Activated CD4-positive, alpha-beta T cell treated with anti-CD3 and anti-CD28 coated beads for 36 hours (primary cell): ENCODE measurements around the gene HYAL3. TPM values are rescaled to one million over a fixed set of nuclear protein-coding genes. Genes with fewer than 3 reads are reported as not detected.

Experiments
- ATAC-seq: fragments of 200-7000 bp; cut with Tn5 transposase; one replicate; pipeline ENCODE4 v1.10.0; 2021; ENCODE audit warnings: mild to moderate bottlenecking, moderate library complexity
- CTCF ChIA-PET: fragments of 350-600 bp; sonication (Branson Sonifier 250); formaldehyde crosslinking; loops from one replicate; lab custom pipeline; 2021; ENCODE audit warnings: antibody characterized with exemption; lab: Charles Lee
- POLR2A ChIA-PET: fragments of 350-600 bp; sonication (Branson Sonifier 250); formaldehyde crosslinking; loops from one replicate; lab custom pipeline; 2021; ENCODE audit warnings: antibody characterized with exemption, inconsistent platforms; lab: Charles Lee
- DNase-seq: peaks from one replicate; pipeline ENCODE4 v3.0.0-alpha.2; 2020
- H3K27ac Mint-ChIP-seq: one replicate; pipeline ENCODE4 v1.8.0; 2021; ENCODE audit warnings: mixed read lengths
- H3K27me3 Mint-ChIP-seq: one replicate; pipeline ENCODE4 v1.8.0; 2021; ENCODE audit warnings: mixed read lengths
- H3K36me3 Mint-ChIP-seq: one replicate; pipeline ENCODE4 v1.8.0; 2021; ENCODE audit warnings: low read depth, mixed read lengths
- H3K4me1 Mint-ChIP-seq: one replicate; pipeline ENCODE4 v1.8.0; 2021; ENCODE audit warnings: mixed read lengths
- H3K4me3 Mint-ChIP-seq: one replicate; pipeline ENCODE4 v1.8.0; 2021; ENCODE audit warnings: mild to moderate bottlenecking, moderate library complexity, mixed read lengths
- H3K9me3 Mint-ChIP-seq: one replicate; pipeline ENCODE4 v1.8.0; 2021; ENCODE audit warnings: low read depth, mixed read lengths
- intact Hi-C, 2 experiments: fragments of 100-400 bp; cut with DNase I in 1 of 2; cut with micrococcal nuclease in 1 of 2; formaldehyde crosslinking; loops; one replicate each; pipeline versions ENCODE4 v1.14.2 to v1.15.1; 2022 to 2024; cut with DNase I, micrococcal nuclease
- total RNA-seq, 2 experiments: library from RNA; stranded (reverse); gene quantifications; one replicate each; pipeline ENCODE4 v1.2.3, GENCODE V29; 2021

The HYAL3 gene
- total RNA-seq, 2 experiments from 2014 or later = 4.5 to 5.4 TPM

DNA sequence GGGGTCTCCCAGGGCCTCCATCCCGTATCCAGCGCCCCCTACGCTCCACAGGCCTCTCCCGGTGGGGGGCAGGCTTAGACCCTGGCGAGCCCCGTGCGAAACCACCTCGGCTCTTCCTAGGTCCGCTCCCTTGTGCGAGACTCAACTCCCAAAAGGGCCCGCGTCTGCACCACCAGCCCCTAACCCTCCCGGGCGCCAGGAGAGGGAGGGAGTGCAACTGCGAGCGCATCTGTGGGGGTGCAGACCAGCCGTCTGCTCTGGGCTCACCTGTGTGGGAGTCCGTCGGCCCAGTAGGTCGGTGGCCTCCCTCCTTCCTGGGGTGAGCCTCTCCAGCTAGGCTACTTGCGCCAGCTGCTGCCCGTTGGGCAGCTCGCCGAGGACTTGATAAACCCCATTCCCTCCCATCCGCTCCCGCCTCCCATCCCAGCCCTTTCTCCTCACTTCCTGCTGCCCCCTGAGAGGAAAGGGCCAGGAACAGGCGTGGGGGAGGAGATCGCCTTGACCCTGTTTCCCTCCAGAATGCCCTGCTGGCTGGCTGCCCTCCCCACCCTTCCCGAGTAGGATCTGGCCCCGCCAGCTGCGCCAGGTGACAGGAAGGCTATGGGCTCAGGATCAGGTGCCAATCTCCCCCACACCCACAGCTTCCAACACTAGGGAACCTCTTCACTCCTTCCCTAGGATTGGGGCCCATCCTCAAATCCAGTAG, 23.3 kb upstream of the HYAL3 start, which contains the start of gene HYAL2:
Gene HYAL2, minus strand, starts transcription at position 360 of the 706 bp plus-strand sequence. CDS start 2,256 bp downstream, outside the sequence.
- ChIA-PET CTCF (interaction anchor here (0.7 to 3.4 kb wide), 4 partner anchors 9 to 59 kb away, joined by 3 to 27 read pairs (median 6); partner anchors contain the start of gene IFRD2), POLR2A (interaction anchor here (1.0 kb wide), 1 partner anchor 23 kb away, joined by 3 read pairs; the partner anchor contains the start of genes HYAL3 and NAA80)
- intact Hi-C loops = loop anchor here in 1 of 2 experiments (10.0 kb wide), 1 partner anchor 48 kb away; the partner anchor contains the start of gene LSMEM2
- Mint-ChIP-seq H3K27me3 (no peaks in the 10 kb centered on the region), H3K4me1 (peaks cover 36% of the 10 kb centered on the region), H3K27ac (peak within 1 kb of the TSS; percentile 85), H3K36me3 (no peaks in the 10 kb centered on the region), H3K4me3 (peak within 1 kb of the TSS; percentile 70), H3K9me3 (no peaks in the 10 kb centered on the region)
- DNase-seq (no peak), ATAC-seq (no peak)

GRCh38 chr3:50322115-50322385, 22.8 kb upstream of the HYAL3 start:
- Mint-ChIP-seq H3K36me3 (no peaks in the 10 kb centered on the region), H3K4me1 (peaks cover 37% of the 10 kb centered on the region), H3K4me3 (peak overlapping the region; percentile 70), H3K9me3 (no peaks in the 10 kb centered on the region), H3K27ac (no peak overlapping the region), H3K27me3 (no peaks in the 10 kb centered on the region)
- POLR2A ChIA-PET = interaction anchor here (1.0 to 1.8 kb wide), 2 partner anchors 15 to 23 kb away, joined by 3 to 4 read pairs; partner anchors contain the start of genes HYAL3 and NAA80
- CTCF ChIA-PET = interaction anchor here (2.0 to 3.4 kb wide), 2 partner anchors 10 to 15 kb away, joined by 6 to 27 read pairs; no protein-coding TSS in a partner anchor
- intact Hi-C loops = loop anchor here in 1 of 2 experiments (10.0 kb wide), 1 partner anchor 47 kb away; the partner anchor contains the start of gene LSMEM2
- no peak for ATAC-seq
- no peak for DNase-seq

GRCh38 chr3:50321336-50322114, 22.3 kb upstream of the HYAL3 start:
- H3K36me3 Mint-ChIP-seq = no peaks in the 10 kb centered on the region
- ChIA-PET POLR2A (interaction anchor here (0.7 to 1.8 kb wide), 2 partner anchors 16 to 22 kb away, joined by 3 to 4 read pairs; no protein-coding TSS in a partner anchor), CTCF (interaction anchor here (0.5 to 2.0 kb wide), 3 partner anchors 10 to 271 kb away, joined by 3 to 6 read pairs (median 3); no protein-coding TSS in a partner anchor)
- DNase-seq (peak; percentile 90), ATAC-seq (peak; percentile 79)
- H3K4me3 Mint-ChIP-seq = peak overlapping the region; percentile 84
- no peaks in the 10 kb centered on the region for H3K27me3 Mint-ChIP-seq
- peak overlapping the region; percentile 85 for H3K27ac Mint-ChIP-seq
- H3K9me3 Mint-ChIP-seq = no peaks in the 10 kb centered on the region
- intact Hi-C loops = loop anchor here (1.0 to 10.0 kb wide), 10 partner anchors 15 to 127 kb away; partner anchors contain the start of genes HYAL3 (in 2 of the 2), NAA80 (in 2 of the 2), IFRD2 (in 1 of the 2) and LSMEM2 (in 1 of the 2)
- peaks cover 38% of the 10 kb centered on the region for H3K4me1 Mint-ChIP-seq

- Mint-ChIP-seq H3K36me3 (no peaks in the 10 kb centered on the region), H3K27ac (peak overlapping the region; percentile 80), H3K4me3 (peak overlapping the region; percentile 84), H3K9me3 (no peaks in the 10 kb centered on the region), H3K27me3 (no peaks in the 10 kb centered on the region), H3K4me1 (peaks cover 37% of the 10 kb centered on the region)
- ATAC-seq = peak; percentile 47
- intact Hi-C loops = loop anchor here (1.0 to 10.0 kb wide), 10 partner anchors 16 to 126 kb away; partner anchors contain the start of genes HYAL3 (in 2 of the 2), NAA80 (in 2 of the 2), IFRD2 (in 1 of the 2) and LSMEM2 (in 1 of the 2)
- CTCF ChIA-PET = interaction anchor here (0.5 to 2.9 kb wide), 6 partner anchors 11 to 272 kb away, joined by 3 to 11 read pairs (median 3); partner anchors contain the start of genes HYAL3 and NAA80
- POLR2A ChIA-PET = interaction anchor here (0.7 to 1.8 kb wide), 2 partner anchors 16 to 21 kb away, joined by 3 to 4 read pairs; no protein-coding TSS in a partner anchor
- peak; percentile 75 for DNase-seq
These were observed 21.7 kb upstream of the HYAL3 start for GRCh38 chr3:50320853-50321335.

GRCh38 chr3:50319894-50320625, 20.9 kb upstream of the HYAL3 start:
- CTCF ChIA-PET = interaction anchor here (0.6 to 2.9 kb wide), 5 partner anchors 14 to 1245 kb away, joined by 3 to 11 read pairs (median 3); partner anchors contain the start of genes HYAL3 and NAA80
- intact Hi-C loops = loop anchor here (2.0 to 10.0 kb wide), 3 partner anchors 17 to 125 kb away; partner anchors contain the start of gene LSMEM2 (in 1 of the 2)
- no peak overlapping the region for H3K27ac Mint-ChIP-seq

GRCh38 chr3:50319181-50319893, 20.1 kb upstream of the HYAL3 start:
- no peak for ATAC-seq
- Mint-ChIP-seq H3K4me3 (no peak overlapping the region), H3K36me3 (no peaks in the 10 kb centered on the region), H3K27me3 (no peaks in the 10 kb centered on the region), H3K4me1 (peaks cover 40% of the 10 kb centered on the region), H3K9me3 (no peaks in the 10 kb centered on the region), H3K27ac (no peak overlapping the region)
- DNase-seq = no peak
- ChIA-PET POLR2A (interaction anchor here (0.6 kb wide), 1 partner anchor 19 kb away, joined by 3 read pairs; no protein-coding TSS in a partner anchor), CTCF (interaction anchor here (0.7 to 2.9 kb wide), 4 partner anchors 8 to 1365 kb away, joined by 3 to 11 read pairs (median 4); partner anchors contain the start of genes HYAL3, NAA80 and TUSC2)
- intact Hi-C loops = no loop called here

More at GRCh38 chr3:50319894-50320625, 20.9 kb upstream of the HYAL3 start:
- ATAC-seq = no peak
- Mint-ChIP-seq H3K9me3 (no peaks in the 10 kb centered on the region), H3K4me1 (peaks cover 40% of the 10 kb centered on the region), H3K27me3 (no peaks in the 10 kb centered on the region), H3K4me3 (peak overlapping the region; percentile 84), H3K36me3 (no peaks in the 10 kb centered on the region)
- POLR2A ChIA-PET = interaction anchor here (0.6 to 1.8 kb wide), 3 partner anchors 17 to 1328 kb away, joined by 3 to 4 read pairs (median 3); no protein-coding TSS in a partner anchor
- DNase-seq = no peak

GRCh38 chr3:50318615-50319014, 19.4 kb upstream of the HYAL3 start:
- H3K36me3 Mint-ChIP-seq = no peaks in the 10 kb centered on the region
- ATAC-seq (no peak), DNase-seq (no peak)
- H3K27me3 Mint-ChIP-seq = no peaks in the 10 kb centered on the region
- peaks cover 40% of the 10 kb centered on the region for H3K4me1 Mint-ChIP-seq
- H3K4me3 Mint-ChIP-seq = no peak overlapping the region
- intact Hi-C loops = no loop called here
- H3K27ac Mint-ChIP-seq = no peak overlapping the region
- CTCF ChIA-PET = interaction anchor here (0.5 to 2.9 kb wide), 4 partner anchors 9 to 1622 kb away, joined by 3 to 11 read pairs (median 4); partner anchors contain the start of genes HYAL3, NAA80 and TUSC2
- H3K9me3 Mint-ChIP-seq = no peaks in the 10 kb centered on the region
- POLR2A ChIA-PET = interaction anchor here (0.6 kb wide), 1 partner anchor 19 kb away, joined by 3 read pairs; no protein-coding TSS in a partner anchor

DNA sequence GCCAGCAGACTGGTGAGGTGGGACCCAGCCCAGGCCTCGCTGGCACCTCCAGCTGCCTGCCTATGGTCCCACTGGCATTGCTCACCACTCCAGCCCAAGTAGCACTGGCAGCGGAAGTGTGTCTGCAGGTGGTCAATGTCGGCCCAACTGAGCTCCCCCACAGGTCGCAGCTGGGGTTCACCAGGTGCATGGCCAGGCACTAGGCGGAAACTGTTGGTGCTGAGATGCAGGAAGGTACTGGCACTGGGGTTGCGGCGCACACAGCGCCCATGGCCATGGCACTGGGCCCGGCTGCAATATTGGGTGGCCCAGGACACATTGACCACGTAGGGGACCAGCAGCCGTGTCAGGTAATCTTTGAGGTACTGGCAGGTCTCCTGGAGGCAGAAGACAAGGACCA, 19.0 kb upstream of the HYAL3 start:
- intact Hi-C loops = no loop called here
- Mint-ChIP-seq H3K36me3 (no peaks in the 10 kb centered on the region), H3K27ac (no peak overlapping the region), H3K4me1 (peaks cover 40% of the 10 kb centered on the region), H3K4me3 (no peak overlapping the region), H3K27me3 (no peaks in the 10 kb centered on the region), H3K9me3 (no peaks in the 10 kb centered on the region)
- DNase-seq (no peak), ATAC-seq (no peak)
- POLR2A ChIA-PET = no interaction called here
- CTCF ChIA-PET = interaction anchor here (0.5 to 2.9 kb wide), 4 partner anchors 10 to 1623 kb away, joined by 3 to 11 read pairs (median 4); partner anchors contain the start of genes HYAL3, NAA80 and TUSC2

DNA sequence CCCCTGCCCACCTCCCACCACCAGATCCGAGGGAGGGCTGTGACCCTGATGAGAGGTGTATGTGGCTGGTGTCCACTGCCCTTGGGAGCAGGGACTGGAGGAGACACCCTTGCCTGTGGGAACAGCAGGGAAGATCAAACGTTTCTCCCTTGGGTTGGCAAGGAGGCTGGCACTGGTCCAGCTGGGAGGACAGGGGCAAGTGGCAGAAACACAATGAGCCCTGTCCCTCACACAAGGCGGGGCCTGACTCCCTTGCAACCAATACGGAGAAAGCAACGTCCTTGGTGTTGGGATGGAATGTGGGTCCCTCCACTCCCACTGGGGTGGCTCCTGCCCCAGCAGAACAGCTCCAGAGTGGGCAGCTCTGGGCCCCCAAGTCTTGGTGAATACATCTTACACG, 18.1 kb upstream of the HYAL3 start:
- Mint-ChIP-seq H3K4me1 (peaks cover 37% of the 10 kb centered on the region), H3K9me3 (no peaks in the 10 kb centered on the region), H3K27ac (peak overlapping the region; percentile 38), H3K27me3 (no peaks in the 10 kb centered on the region), H3K36me3 (no peaks in the 10 kb centered on the region), H3K4me3 (no peak overlapping the region)
- CTCF ChIA-PET = interaction anchor here (0.5 to 1.5 kb wide), 3 partner anchors 11 to 363 kb away, joined by 3 to 4 read pairs (median 3); no protein-coding TSS in a partner anchor
- POLR2A ChIA-PET = no interaction called here
- ATAC-seq (no peak), DNase-seq (no peak)
- intact Hi-C loops = no loop called here
